Mesenchymal stem cell (in vitro differentiated cells and primary cell): ENCODE measurements around the gene UBAC2.

Experiments
- DNase-seq: peaks from one replicate; pipeline ENCODE4 v3.0.0-alpha.2; 2013
- H2AFZ ChIP-seq: one replicate; pipeline ENCODE4 v1.6.1; 2013; ENCODE audit warnings: low read depth, mild to moderate bottlenecking, control low read depth, inconsistent platforms, low read length, moderate library complexity
- H2AK5ac ChIP-seq: 2 replicates; pipeline ENCODE4 v1.6.1; 2013; ENCODE audit warnings: low read length, moderate library complexity, mild to moderate bottlenecking, inconsistent platforms; ENCODE audit not compliant: severe bottlenecking
- H2BK120ac ChIP-seq: one replicate; pipeline ENCODE4 v1.6.1; 2013; ENCODE audit warnings: low read depth, mild to moderate bottlenecking, inconsistent platforms, low read length, moderate library complexity
- H2BK12ac ChIP-seq, 2 experiments: one replicate each; pipeline ENCODE4 v1.6.1; 2013; ENCODE audit warnings: inconsistent platforms in 2 of 2, low read length in 2 of 2, mild to moderate bottlenecking in 2 of 2, moderate library complexity in 2 of 2, control low read depth in 1 of 2
- H2BK15ac ChIP-seq: one replicate; pipeline ENCODE4 v1.6.1; 2013; ENCODE audit warnings: mild to moderate bottlenecking, low read depth, inconsistent platforms; ENCODE audit not compliant: poor library complexity, severe bottlenecking
- H2BK5ac ChIP-seq: 2 replicates; pipeline ENCODE4 v1.6.1; 2013; ENCODE audit warnings: low read depth, mild to moderate bottlenecking, low read length, control low read depth, inconsistent platforms; ENCODE audit not compliant: poor library complexity, severe bottlenecking
- H3K14ac ChIP-seq, 2 experiments: one replicate each; pipeline ENCODE4 v1.6.1; 2013; ENCODE audit warnings: inconsistent platforms in 2 of 2, low read length in 2 of 2, control low read depth in 1 of 2, mild to moderate bottlenecking in 1 of 2, moderate library complexity in 1 of 2
- H3K18ac ChIP-seq, 2 experiments: one replicate each; pipeline ENCODE4 v1.6.1; 2013; ENCODE audit warnings: inconsistent platforms in 2 of 2, low read length in 2 of 2, control low read depth in 1 of 2, low read depth in 1 of 2, mild to moderate bottlenecking in 1 of 2
- H3K23ac ChIP-seq, 2 experiments: one replicate each; pipeline ENCODE4 v1.6.1; 2013; ENCODE audit warnings: inconsistent platforms in 2 of 2, low read length in 2 of 2, mild to moderate bottlenecking in 2 of 2, moderate library complexity in 2 of 2, control low read depth in 1 of 2
- H3K27ac ChIP-seq: 2 replicates; pipeline ENCODE4 v1.5.1; 2013; ENCODE audit warnings: mild to moderate bottlenecking, moderate library complexity, low read length, control low read depth, inconsistent platforms; ENCODE audit not compliant: poor library complexity, severe bottlenecking
- H3K27me3 ChIP-seq, 2 experiments: 2 replicates each; pipeline versions ENCODE4 v1.6.1 to v1.7.0; 2013; ENCODE audit warnings: low read length in 2 of 2, mild to moderate bottlenecking in 2 of 2, moderate library complexity in 2 of 2, control low read depth in 1 of 2, inconsistent platforms in 1 of 2; ENCODE audit not compliant: control insufficient read depth in 1 of 2, insufficient read depth in 1 of 2
- H3K36me3 ChIP-seq, 2 experiments: 2 replicates each; pipeline versions ENCODE4 v1.6.1 to v1.7.0; 2013; ENCODE audit warnings: low read length in 2 of 2, control low read depth in 1 of 2, inconsistent platforms in 1 of 2, low read depth in 1 of 2, mild to moderate bottlenecking in 1 of 2; ENCODE audit not compliant: insufficient read depth in 2 of 2, control insufficient read depth in 1 of 2
- H3K4ac ChIP-seq, 2 experiments: one replicate each; pipeline ENCODE4 v1.6.1; 2013; ENCODE audit warnings: inconsistent platforms in 2 of 2, low read length in 2 of 2, mild to moderate bottlenecking in 2 of 2, moderate library complexity in 2 of 2, control low read depth in 1 of 2, low read depth in 1 of 2
- H3K4me1 ChIP-seq: 2 replicates; pipeline ENCODE4 v1.6.1; 2013; ENCODE audit warnings: low read depth, low read length, control low read depth; ENCODE audit not compliant: control insufficient read depth, insufficient read depth
- H3K4me2 ChIP-seq: 2 replicates; pipeline ENCODE4 v1.6.1; 2013; ENCODE audit warnings: low read length, mild to moderate bottlenecking, inconsistent platforms; ENCODE audit not compliant: poor library complexity, severe bottlenecking
- H3K4me3 ChIP-seq, 2 experiments: 2 replicates each; pipeline versions ENCODE4 v1.5.1 to v1.7.0; 2013; ENCODE audit warnings: low read length in 2 of 2, mild to moderate bottlenecking in 2 of 2, control low read depth in 1 of 2, low read depth in 1 of 2; ENCODE audit not compliant: insufficient read depth in 1 of 2
- H3K79me1 ChIP-seq: replicated peaks from 2 replicates; pipeline ENCODE4 v1.6.1; 2013; ENCODE audit warnings: mild to moderate bottlenecking, control low read depth, low read length, inconsistent platforms; ENCODE audit not compliant: poor library complexity, severe bottlenecking
- H3K9ac ChIP-seq: 2 replicates; pipeline ENCODE4 v1.7.0; 2013; ENCODE audit warnings: mild to moderate bottlenecking, low read length, moderate library complexity
- H3K9me3 ChIP-seq: 2 replicates; pipeline ENCODE4 v1.7.0; 2013; ENCODE audit warnings: mild to moderate bottlenecking, low read length; ENCODE audit not compliant: control insufficient read depth
- H4K8ac ChIP-seq: one replicate; pipeline ENCODE4 v1.6.1; 2013; ENCODE audit warnings: inconsistent platforms, mild to moderate bottlenecking, low read length, moderate library complexity
- H4K91ac ChIP-seq: one replicate; pipeline ENCODE4 v1.6.1; 2013; ENCODE audit warnings: mild to moderate bottlenecking, low read length, inconsistent platforms
- WGBS: methylation state at CpG from one replicate; pipeline ENCODE4 v1.1.7; 2013; ENCODE audit warnings: mixed read lengths; 5-methylcytosine and 5-hydroxymethylcytosine counted together

The UBAC2 gene

DNA sequence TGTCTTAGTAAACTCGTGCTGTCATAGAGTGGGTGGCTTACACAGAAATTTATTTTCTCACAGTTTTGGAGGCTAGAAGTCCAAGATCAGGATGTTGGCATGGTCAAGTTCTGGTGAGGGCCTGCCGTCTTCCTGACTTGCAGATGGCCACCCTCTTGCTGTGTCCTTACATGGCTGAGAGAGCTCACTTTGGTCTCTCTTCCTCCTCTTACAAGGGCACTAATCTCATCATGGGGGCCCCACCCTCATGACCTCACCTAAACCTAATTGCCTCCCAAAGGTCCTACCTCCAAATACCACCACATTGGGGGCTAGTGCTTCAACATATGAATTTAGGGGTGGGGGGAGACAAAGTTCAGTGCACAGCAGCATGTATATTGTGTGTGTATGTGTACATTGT, 71.8 kb downstream of the UBAC2 start:
- H3K4ac ChIP-seq, result no peak overlapping the region
- H3K4me2 ChIP-seq, result no peak overlapping the region
- H2BK5ac ChIP-seq, result no peak overlapping the region
- no peak overlapping the region for H3K23ac ChIP-seq
- no peak overlapping the region for H3K4me3 ChIP-seq
- H2BK15ac ChIP-seq, result no peak overlapping the region
- H3K9ac ChIP-seq, result no peak overlapping the region
- H4K8ac ChIP-seq, result no peak overlapping the region
- H2AFZ ChIP-seq, result no peak overlapping the region
- H3K27ac ChIP-seq, result no peak overlapping the region
- 95% methylated on average over 2 of the region's 2 CpGs for WGBS
- H2BK12ac ChIP-seq, result no peak overlapping the region
- no peak overlapping the region for H3K14ac ChIP-seq
- H4K91ac ChIP-seq, result no peak overlapping the region
- H3K79me1 ChIP-seq, result peaks cover 41% of the 10 kb centered on the region
- H3K4me1 ChIP-seq, result no peaks in the 10 kb centered on the region
- H3K9me3 ChIP-seq, result peaks cover 5% of the 10 kb centered on the region
- no peak overlapping the region for H2BK120ac ChIP-seq
- no peak for DNase-seq
- no peaks in the 10 kb centered on the region for H3K27me3 ChIP-seq
- H3K36me3 ChIP-seq, result peaks cover 0 to 13% of the 10 kb centered on the region in 2 experiments
- H2AK5ac ChIP-seq, result no peak overlapping the region
- H3K18ac ChIP-seq, result peak overlapping the region in 1 of 2 experiments; percentile 21

DNA sequence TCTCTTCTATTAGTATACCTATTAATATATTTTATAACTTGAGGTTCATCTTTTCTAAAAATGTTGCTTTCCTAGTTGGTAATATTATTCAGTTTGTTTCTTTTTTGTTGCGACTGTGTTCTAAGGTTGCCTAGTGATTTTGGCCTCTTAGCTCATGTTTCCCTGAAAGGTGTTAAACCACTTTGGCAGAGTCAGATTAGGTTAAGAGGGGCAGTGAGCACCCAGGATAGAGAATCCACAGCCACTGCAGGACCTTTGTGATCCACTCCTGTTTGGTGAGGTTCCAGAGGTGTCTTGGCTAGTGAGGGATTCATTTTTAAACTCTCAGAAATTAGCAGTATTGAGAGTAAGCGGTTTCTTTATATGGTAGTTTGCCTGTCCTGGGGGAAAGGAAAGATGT, 72.5 kb downstream of the UBAC2 start:
- 97% methylated on average over 2 of the region's 2 CpGs for WGBS
- peaks cover 5% of the 10 kb centered on the region for H3K9me3 ChIP-seq
- no peak overlapping the region for H2BK15ac ChIP-seq
- no peak overlapping the region for H2BK5ac ChIP-seq
- H3K4me2 ChIP-seq, result no peak overlapping the region
- no peak overlapping the region for H3K23ac ChIP-seq
- no peak overlapping the region for H4K91ac ChIP-seq
- no peaks in the 10 kb centered on the region for H3K27me3 ChIP-seq
- H3K79me1 ChIP-seq, result peaks cover 39% of the 10 kb centered on the region
- peaks cover 0 to 8% of the 10 kb centered on the region in 2 experiments for H3K36me3 ChIP-seq
- H3K27ac ChIP-seq, result no peak overlapping the region
- H3K18ac ChIP-seq, result no peak overlapping the region
- H2BK120ac ChIP-seq, result no peak overlapping the region
- no peak for DNase-seq
- H2BK12ac ChIP-seq, result no peak overlapping the region
- no peak overlapping the region for H2AK5ac ChIP-seq
- H4K8ac ChIP-seq, result no peak overlapping the region
- no peak overlapping the region for H3K4ac ChIP-seq
- no peak overlapping the region for H3K4me3 ChIP-seq
- H3K14ac ChIP-seq, result no peak overlapping the region
- no peak overlapping the region for H2AFZ ChIP-seq
- no peaks in the 10 kb centered on the region for H3K4me1 ChIP-seq
- no peak overlapping the region for H3K9ac ChIP-seq

DNA sequence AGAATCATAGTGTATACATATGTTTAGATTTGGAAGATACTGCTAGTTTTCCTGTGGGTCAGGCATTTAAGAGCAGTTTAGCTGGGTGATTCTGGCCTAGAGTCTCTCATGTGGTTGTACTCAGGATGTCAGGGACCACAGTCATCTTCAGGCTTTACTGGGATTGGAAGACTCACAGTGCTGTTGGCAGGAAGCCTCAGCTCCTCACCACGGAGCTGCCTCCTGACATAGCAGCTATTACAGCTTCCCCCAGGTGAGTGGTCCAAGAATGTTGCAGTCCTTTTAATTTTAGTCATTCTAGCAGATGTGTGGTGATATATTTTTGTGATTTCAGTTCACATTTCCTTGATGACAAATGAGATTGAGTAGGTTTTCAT, 74.4 kb downstream of the UBAC2 start:
- no peak overlapping the region for H4K8ac ChIP-seq

DNA sequence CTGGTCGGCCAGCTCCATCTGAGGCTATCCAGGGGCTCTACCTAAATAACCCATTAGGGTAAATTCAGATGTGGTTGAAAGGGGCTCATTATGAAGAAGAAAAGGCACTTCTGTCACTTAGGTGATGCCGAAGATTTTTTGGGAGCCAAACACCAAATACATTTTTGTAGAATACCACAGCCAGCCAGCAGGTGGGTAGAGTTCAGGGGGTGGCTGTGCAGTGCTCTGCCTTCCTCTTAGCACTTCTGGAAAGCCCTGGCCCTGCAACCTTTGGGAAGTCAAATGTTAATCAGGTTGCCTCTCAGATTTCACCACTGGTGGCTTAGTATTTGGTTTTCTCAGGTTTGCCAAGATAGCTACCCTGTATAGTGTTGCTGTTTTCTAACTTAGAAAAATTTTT, 76.1 kb downstream of the UBAC2 start:
- Histone ChIP-seq H2AFZ (no peak overlapping the region), H2BK15ac (no peak overlapping the region), H2BK120ac (no peak overlapping the region), H2BK5ac (no peak overlapping the region), H3K9me3 (peaks cover 5% of the 10 kb centered on the region), H3K23ac (no peak overlapping the region), H3K14ac (no peak overlapping the region), H3K9ac (no peak overlapping the region), H2AK5ac (no peak overlapping the region), H3K27ac (no peak overlapping the region), H3K27me3 (no peaks in the 10 kb centered on the region), H3K79me1 (peaks cover 35% of the 10 kb centered on the region), H3K4me3 (no peak overlapping the region), H3K36me3 (peaks cover 0 to 8% of the 10 kb centered on the region in 2 experiments), H3K4me2 (no peak overlapping the region), H3K4ac (no peak overlapping the region), H3K4me1 (no peaks in the 10 kb centered on the region), H2BK12ac (no peak overlapping the region), H4K91ac (no peak overlapping the region), H4K8ac (peak overlapping the region; percentile 39), H3K18ac (no peak overlapping the region)
- 90% methylated on average over 2 of the region's 2 CpGs for WGBS
- DNase-seq, result no peak

More for the DNA sequence above, 74.4 kb downstream of the UBAC2 start:
- peak; percentile 34 for DNase-seq
- Histone ChIP-seq H2BK12ac (no peak overlapping the region), H3K4ac (no peak overlapping the region), H3K23ac (no peak overlapping the region), H3K9me3 (peaks cover 5% of the 10 kb centered on the region), H2BK120ac (no peak overlapping the region), H3K4me3 (no peak overlapping the region), H3K4me1 (no peaks in the 10 kb centered on the region), H4K91ac (no peak overlapping the region), H3K4me2 (no peak overlapping the region), H2BK15ac (no peak overlapping the region), H3K36me3 (peaks cover 0 to 8% of the 10 kb centered on the region in 2 experiments), H2AK5ac (no peak overlapping the region), H3K27me3 (no peaks in the 10 kb centered on the region), H2AFZ (no peak overlapping the region), H3K18ac (no peak overlapping the region), H3K27ac (no peak overlapping the region), H3K79me1 (peaks cover 38% of the 10 kb centered on the region), H2BK5ac (no peak overlapping the region), H3K14ac (no peak overlapping the region), H3K9ac (no peak overlapping the region)
- WGBS, result 64% methylated on average over 1 of the region's 1 CpG
